Fibroblast of skin of right biceps (primary cell): ENCODE measurements around the gene VMAC.
"Not testable (repeated sequence)": the region's sequence is repeated elsewhere in the genome, so short reads cannot be mapped to it uniquely, and the experiment has no call there.

Experiments used
- DNase-seq: peaks from one replicate; pipeline ENCODE4 v3.0.0-alpha.2; 2013

VMAC gene

GRCh38 chr19:5884065-5884811 is 20.4 kb upstream of the VMAC start:
- DNase-seq = not testable (repeated sequence)

- DNase-seq = no peak
Observed at GRCh38 chr19:5889288-5889971, 15.2 kb upstream of the VMAC start.

- no peak for DNase-seq
Observed at GRCh38 chr19:5890099-5890498, 14.6 kb upstream of the VMAC start.

- DNase-seq = no peak
Observed at GRCh38 chr19:5891572-5891937, 13.1 kb upstream of the VMAC start.

- peak; percentile 38 for DNase-seq
Observed at GRCh38 chr19:5891938-5892771, 12.5 kb upstream of the VMAC start.

- no peak for DNase-seq
Observed at GRCh38 chr19:5892772-5893275, 11.8 kb upstream of the VMAC start.

- no peak for DNase-seq
Observed at GRCh38 chr19:5893296-5893903, 11.3 kb upstream of the VMAC start.

GRCh38 chr19:5893907-5894703 is 10.6 kb upstream of the VMAC start:
- no peak for DNase-seq

GRCh38 chr19:5894704-5895349 is 9.8 kb upstream of the VMAC start:
- no peak for DNase-seq

GRCh38 chr19:5895409-5895808 is 9.3 kb upstream of the VMAC start:
- DNase-seq = no peak

GRCh38 chr19:5895890-5896289 is 8.8 kb upstream of the VMAC start:
- no peak for DNase-seq

- no peak for DNase-seq
Observed at GRCh38 chr19:5896365-5897076, 8.2 kb upstream of the VMAC start.

- DNase-seq = no peak
Observed at GRCh38 chr19:5897189-5897969, 7.3 kb upstream of the VMAC start.

GRCh38 chr19:5899728-5900526 is 4.7 kb upstream of the VMAC start:
- DNase-seq = no peak

- no peak for DNase-seq
Observed at GRCh38 chr19:5900976-5901375, 3.7 kb upstream of the VMAC start.

GRCh38 chr19:5903056-5903623 is 1.5 kb upstream of the VMAC start:
- peak; percentile 61 for DNase-seq

- DNase-seq = peak; percentile 96
Observed at GRCh38 chr19:5903624-5904351, 884 bp upstream of the VMAC start, which contains the start of gene NDUFA11. TSS of gene NDUFA11 (minus strand) at chr19:5903790. CDS start at chr19:5903708, 82 bp downstream.
